Measurements from ENCODE around the gene KCNK10. TPM values are rescaled to one million over a fixed set of nuclear protein-coding genes. Genes with fewer than 3 reads are reported as not detected.

Gene KCNK10
- total RNA-seq, 4 donors from 2014 or later = not detected

- in situ Hi-C loops (cut with MboI; ENCODE audit: low sequenced_read_pairs in 4 of 4) = no loop called here
- no peaks in the 10 kb centered on the region for H3K27me3 ChIP-seq
- ATAC-seq = no peak
- intact Hi-C loops (cut with DNase I; ENCODE audit: low total_unique reads) = no loop called here
- no peaks in the 10 kb centered on the region for H3K36me3 ChIP-seq
- TF ChIP-seq CTCF (IDR thresholded peaks at IDR 0.05 in 4 of 5, conservative IDR thresholded peaks at IDR 0.05 in 1 of 5) (no peak), POLR2A (IDR thresholded peaks at IDR 0.05) (no peak)
- no peak for DNase-seq
- H3K27ac ChIP-seq = no peak overlapping the region
- no peaks in the 10 kb centered on the region for H3K4me1 ChIP-seq
- H3K9me3 ChIP-seq = no peaks in the 10 kb centered on the region
- H3K4me3 ChIP-seq = no peak overlapping the region
These were observed 50.4 kb downstream of the KCNK10 start for GRCh38 chr14:88272390-88273269.

GRCh38 chr14:88271205-88271604 lies 51.9 kb downstream of the KCNK10 start:
- intact Hi-C loops (cut with DNase I; ENCODE audit: low total_unique reads) (no loop called here), in situ Hi-C loops (cut with MboI; ENCODE audit: low sequenced_read_pairs in 4 of 4) (no loop called here)
- no peak for TF ChIP-seq CTCF (IDR thresholded peaks at IDR 0.05 in 4 of 5, conservative IDR thresholded peaks at IDR 0.05 in 1 of 5)
- DNase-seq = no peak
- no peak overlapping the region for H3K27ac ChIP-seq
- H3K4me1 ChIP-seq = no peaks in the 10 kb centered on the region
- no peaks in the 10 kb centered on the region for H3K9me3 ChIP-seq
- no peak overlapping the region for H3K4me3 ChIP-seq
- no peaks in the 10 kb centered on the region for H3K36me3 ChIP-seq
- ATAC-seq = no peak
- H3K27me3 ChIP-seq = no peaks in the 10 kb centered on the region

GRCh38 chr14:88270776-88271175 lies 52.3 kb downstream of the KCNK10 start:
- Histone ChIP-seq H3K27ac (no peak overlapping the region), H3K4me3 (no peak overlapping the region), H3K9me3 (no peaks in the 10 kb centered on the region), H3K27me3 (no peaks in the 10 kb centered on the region), H3K4me1 (no peaks in the 10 kb centered on the region), H3K36me3 (no peaks in the 10 kb centered on the region)
- in situ Hi-C loops (cut with MboI; ENCODE audit: low sequenced_read_pairs in 4 of 4) = no loop called here
- TF ChIP-seq POLR2A (IDR thresholded peaks at IDR 0.05) (no peak), CTCF (IDR thresholded peaks at IDR 0.05 in 4 of 5, conservative IDR thresholded peaks at IDR 0.05 in 1 of 5) (no peak)
- intact Hi-C loops (cut with DNase I; ENCODE audit: low total_unique reads) = no loop called here
- ATAC-seq (no peak), DNase-seq (no peak)

- intact Hi-C loops (cut with DNase I; ENCODE audit: low total_unique reads) = no loop called here
These were observed 53.2 kb downstream of the KCNK10 start for GRCh38 chr14:88269806-88270420.

More at GRCh38 chr14:88269806-88270420, 53.2 kb downstream of the KCNK10 start:
- Histone ChIP-seq H3K9me3 (no peaks in the 10 kb centered on the region), H3K27ac (no peak overlapping the region), H3K4me1 (no peaks in the 10 kb centered on the region), H3K27me3 (no peaks in the 10 kb centered on the region), H3K4me3 (no peak overlapping the region), H3K36me3 (no peaks in the 10 kb centered on the region)
- in situ Hi-C loops (cut with MboI; ENCODE audit: low sequenced_read_pairs in 4 of 4) = no loop called here
- TF ChIP-seq CTCF (IDR thresholded peaks at IDR 0.05 in 4 of 5, conservative IDR thresholded peaks at IDR 0.05 in 1 of 5) (no peak), POLR2A (IDR thresholded peaks at IDR 0.05) (no peak)
- no peak for ATAC-seq
- no peak for DNase-seq

Measured in gastrocnemius medialis (tissue), 4 donors.